ENCODE data around the gene CASS4. TPM values are rescaled to one million over a fixed set of nuclear protein-coding genes. Genes with fewer than 3 reads are reported as not detected.

Gene CASS4
- total RNA-seq, 1 experiment from 2014 or later = 0.17 TPM

- TF ChIP-seq SP1 (IDR thresholded peaks at IDR 0.05; ENCODE audit: low read depth) (peak; percentile 87), CBX3 (IDR thresholded peaks at IDR 0.05; ENCODE audit: low read depth) (peak; percentile 55; the same call in 1 of the 2 replicates), JUND (IDR thresholded peaks at IDR 0.05) (no peak), EGR1 (IDR thresholded peaks at IDR 0.05; ENCODE audit: low read depth) (peak; percentile 99), ZFX (IDR thresholded peaks at IDR 0.05) (no peak)
Observed at GRCh38 chr20:56468316-56469076, 56.4 kb downstream of the CASS4 start, which contains the start of gene RTF2 (continued).

- intact Hi-C loops (cut with micrococcal nuclease) = loop anchor here (5.0 kb wide), 1 partner anchor 77 kb away; the partner anchor contains the start of genes AURKA and CSTF1
- DNase-seq (ENCODE audit: low read depth, low spot score) (no peak), ATAC-seq (no peak)
- Histone ChIP-seq H3K9me3 (ENCODE audit: control insufficient read depth in 1 of 2, insufficient read depth in 1 of 2, low read depth in 1 of 2, low read length in 2 of 2) (no peaks in the 10 kb centered on the region), H3K27ac (ENCODE audit: low read depth, low read length) (peak overlapping the region; percentile 26; the same call in 1 of the 2 replicates), H3K4me3 (replicated peaks in 1 of 2; ENCODE audit: low read depth in 1 of 2, low read length in 2 of 2) (peak overlapping the region; percentile 85 to 99), H3K4me1 (ENCODE audit: control insufficient read depth in 1 of 2, insufficient read depth in 2 of 2, low read length in 2 of 2) (peaks cover 15 to 22% of the 10 kb centered on the region in 2 experiments; a peak in 3 of 4 replicates), H3K9me2 (ENCODE audit: insufficient read depth) (no peaks in the 10 kb centered on the region), H2AFZ (ENCODE audit: low read depth, low read length, poor library complexity, severe bottlenecking) (no peak overlapping the region), H3K79me2 (ENCODE audit: insufficient read depth, low read length) (peaks cover 40% of the 10 kb centered on the region), H3K36me3 (ENCODE audit: control insufficient read depth in 1 of 2, insufficient read depth in 2 of 2, low read length in 2 of 2) (peaks cover 0 to 10% of the 10 kb centered on the region in 2 experiments; a peak in 3 of 4 replicates), H3K27me3 (ENCODE audit: insufficient read depth, low read length) (no peaks in the 10 kb centered on the region), H4K20me1 (ENCODE audit: insufficient read depth) (no peaks in the 10 kb centered on the region), H3K4me2 (ENCODE audit: low read length) (peak overlapping the region; percentile 79), H3K9ac (ENCODE audit: low read length) (peak overlapping the region; percentile 83)
- ChIA-PET CTCF (no interaction called here), POLR2A (no interaction called here), RAD21 (ENCODE audit: low non-redundant PET in 1 of 2, low total read pairs in 2 of 2, uncharacterized antibody in 2 of 2, unreplicated experiment in 2 of 2) (no interaction called here)
- BruUV-seq (replicated peaks) = no TSS peak
- TF ChIP-seq EZH2phosphoT487 (IDR thresholded peaks at IDR 0.05; ENCODE audit: borderline replicate concordance) (no peak), ELF1 (IDR thresholded peaks at IDR 0.05; ENCODE audit: borderline replicate concordance, low read depth) (no peak), RAD21 (IDR thresholded peaks at IDR 0.05; ENCODE audit: low read depth) (no peak), ZNF274 (IDR thresholded peaks at IDR 0.05; ENCODE audit: low read depth, low read length) (no peak), REST (IDR thresholded peaks at IDR 0.05; ENCODE audit: low read depth) (no peak), ZBTB33 (IDR thresholded peaks at IDR 0.05; ENCODE audit: extremely low read depth, insufficient replicate concordance, low read length) (no peak), JUND (IDR thresholded peaks at IDR 0.05) (no peak), MAX (IDR thresholded peaks at IDR 0.05) (no peak), EGR1 (IDR thresholded peaks at IDR 0.05; ENCODE audit: low read depth) (no peak), SIN3A (IDR thresholded peaks at IDR 0.05; ENCODE audit: low read depth) (no peak)
Observed at GRCh38 chr20:56469077-56469449, 57.0 kb downstream of the CASS4 start.

Data from HCT116 (cell line).